RWPE2 (cell line): ENCODE results near the gene ILKAP.

ENCODE experiments used
- ATAC-seq: fragments of 200-7000 bp; cut with Tn5 transposase; 3 replicates; pipeline ENCODE4 v1.9.1; 2021; ENCODE audit warnings: low read depth
- DNase-seq: peaks from one replicate; pipeline ENCODE4 v3.0.0-alpha.2; 2020; ENCODE audit warnings: low spot score
- H3K27ac ChIP-seq: fragments of 450-650 bp; 2 replicates; pipeline ENCODE4 v1.5.1; 2017; ENCODE audit warnings: mild to moderate bottlenecking; ENCODE audit not compliant: poor library complexity, severe bottlenecking
- H3K27me3 ChIP-seq: fragments of 250-450 bp; sonication (Bioruptor Pico); 2 replicates; pipeline ENCODE4 v1.5.1; 2021; ENCODE audit warnings: mild to moderate bottlenecking, moderate library complexity; ENCODE audit not compliant: insufficient read depth, poor library complexity, severe bottlenecking
- H3K36me3 ChIP-seq: fragments of 250-450 bp; sonication (Bioruptor Pico); 2 replicates; pipeline ENCODE4 v1.5.1; 2020; ENCODE audit warnings: low read depth, mild to moderate bottlenecking, moderate library complexity
- H3K4me1 ChIP-seq: fragments of 250-450 bp; sonication (Bioruptor Pico); 2 replicates; pipeline ENCODE4 v1.5.1; 2021; ENCODE audit warnings: mild to moderate bottlenecking, moderate library complexity; ENCODE audit not compliant: insufficient read depth, poor library complexity, severe bottlenecking
- H3K4me3 ChIP-seq: fragments of 250-450 bp; sonication (Bioruptor Pico); 2 replicates; pipeline ENCODE4 v1.5.1; 2021; ENCODE audit warnings: mild to moderate bottlenecking, moderate library complexity; ENCODE audit not compliant: severe bottlenecking
- H3K9me3 ChIP-seq: fragments of 250-450 bp; sonication (Bioruptor Pico); 2 replicates; pipeline ENCODE4 v1.5.1; 2021; ENCODE audit warnings: mild to moderate bottlenecking, moderate library complexity; ENCODE audit not compliant: severe bottlenecking
- TF ChIP-seq, protein P1 (sequence below): fragments of 450-650 bp; IDR thresholded peaks from one replicate; pipeline ENCODE4 v1.5.1; 2017; ENCODE audit warnings: mild to moderate bottlenecking, moderate library complexity; ENCODE audit not compliant: poor library complexity, severe bottlenecking

Gene ILKAP

DNA sequence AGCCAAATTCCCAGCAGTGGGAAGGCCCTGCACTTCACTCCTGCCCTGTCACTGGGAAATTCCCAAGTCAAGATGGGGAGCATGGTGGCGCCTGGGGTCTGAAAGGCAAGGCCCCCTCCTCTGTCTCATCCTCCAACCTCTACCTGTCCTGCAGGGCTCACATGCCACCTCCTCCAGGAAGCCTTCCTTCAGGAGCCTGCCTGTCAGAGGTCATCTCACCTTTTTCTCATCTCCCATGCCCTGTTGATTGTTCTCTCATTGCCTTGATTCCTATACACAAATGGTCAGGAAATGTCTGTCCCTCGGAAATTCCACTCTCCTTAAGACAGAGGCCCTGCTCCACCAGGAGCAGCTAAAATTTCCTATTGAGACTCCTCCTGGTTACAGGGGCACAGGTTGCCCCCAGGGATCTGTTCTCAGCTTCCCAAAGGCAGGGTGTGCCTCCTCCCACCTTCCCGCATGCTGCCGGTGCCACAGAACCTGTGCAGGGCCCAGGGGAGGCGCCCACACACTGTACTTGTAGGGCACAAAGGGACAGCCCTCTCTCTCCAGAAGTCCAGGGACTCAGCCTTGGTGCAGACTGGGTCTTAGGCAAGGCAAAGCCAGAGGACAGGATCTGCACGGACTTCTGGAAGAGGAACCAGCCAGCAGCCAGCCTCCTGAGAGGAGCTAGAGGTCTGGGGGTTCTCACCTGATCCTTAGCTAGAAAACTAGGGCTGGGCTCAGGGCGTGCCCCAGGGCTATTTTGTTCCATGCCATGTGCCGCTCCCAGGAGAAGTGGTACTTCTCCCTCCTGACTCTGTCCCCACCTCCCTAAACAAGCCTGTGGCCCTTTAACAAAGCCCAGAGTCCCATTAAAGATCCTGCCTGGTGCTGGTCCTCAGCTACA is 23.4 kb upstream of the ILKAP start:
- Histone ChIP-seq H3K9me3 (no peaks in the 10 kb centered on the region), H3K36me3 (no peaks in the 10 kb centered on the region), H3K27ac (no peak overlapping the region), H3K4me3 (no peak overlapping the region), H3K27me3 (no peaks in the 10 kb centered on the region), H3K4me1 (no peaks in the 10 kb centered on the region)
- ATAC-seq (no peak), DNase-seq (no peak)
- TF ChIP-seq, protein P1, sequence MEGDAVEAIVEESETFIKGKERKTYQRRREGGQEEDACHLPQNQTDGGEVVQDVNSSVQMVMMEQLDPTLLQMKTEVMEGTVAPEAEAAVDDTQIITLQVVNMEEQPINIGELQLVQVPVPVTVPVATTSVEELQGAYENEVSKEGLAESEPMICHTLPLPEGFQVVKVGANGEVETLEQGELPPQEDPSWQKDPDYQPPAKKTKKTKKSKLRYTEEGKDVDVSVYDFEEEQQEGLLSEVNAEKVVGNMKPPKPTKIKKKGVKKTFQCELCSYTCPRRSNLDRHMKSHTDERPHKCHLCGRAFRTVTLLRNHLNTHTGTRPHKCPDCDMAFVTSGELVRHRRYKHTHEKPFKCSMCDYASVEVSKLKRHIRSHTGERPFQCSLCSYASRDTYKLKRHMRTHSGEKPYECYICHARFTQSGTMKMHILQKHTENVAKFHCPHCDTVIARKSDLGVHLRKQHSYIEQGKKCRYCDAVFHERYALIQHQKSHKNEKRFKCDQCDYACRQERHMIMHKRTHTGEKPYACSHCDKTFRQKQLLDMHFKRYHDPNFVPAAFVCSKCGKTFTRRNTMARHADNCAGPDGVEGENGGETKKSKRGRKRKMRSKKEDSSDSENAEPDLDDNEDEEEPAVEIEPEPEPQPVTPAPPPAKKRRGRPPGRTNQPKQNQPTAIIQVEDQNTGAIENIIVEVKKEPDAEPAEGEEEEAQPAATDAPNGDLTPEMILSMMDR = no peak

DNA sequence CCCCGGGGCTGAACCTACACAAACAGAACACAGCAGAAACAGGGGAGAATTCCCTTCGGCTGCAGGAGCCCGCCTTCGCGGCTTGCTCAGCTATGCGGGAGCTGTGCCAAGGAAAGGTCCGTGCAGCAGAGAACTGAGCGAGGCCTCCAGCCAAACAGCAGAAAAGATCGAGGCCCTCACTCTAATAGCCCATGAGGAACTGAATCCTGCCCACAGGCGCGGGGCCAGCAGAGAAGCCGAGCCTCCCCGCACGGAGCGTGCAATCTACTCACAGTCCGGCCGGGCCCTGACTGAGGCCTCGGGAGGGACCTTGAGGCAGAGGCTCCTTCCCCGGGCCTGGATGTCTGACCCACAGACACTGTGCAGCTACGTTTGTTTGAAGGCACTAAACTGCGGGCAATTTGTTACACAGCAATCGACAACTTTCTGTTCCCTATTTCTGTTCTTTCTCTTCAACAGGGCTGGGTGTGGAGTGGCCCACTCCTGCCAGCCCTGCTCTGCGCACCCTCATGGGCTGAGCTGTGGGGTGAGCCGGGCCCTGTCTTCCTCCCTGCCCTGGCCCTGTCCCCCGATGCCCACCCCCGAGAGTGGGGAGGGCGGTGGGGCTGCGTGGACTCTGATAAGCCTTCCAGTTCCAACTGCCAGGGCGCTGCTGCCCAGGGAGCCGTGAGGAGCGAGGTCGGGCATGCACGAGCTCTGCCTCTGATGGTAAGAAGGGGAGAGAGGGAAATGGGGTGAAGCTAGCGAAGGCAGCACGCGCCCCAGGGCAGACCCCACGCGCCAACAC is 22.6 kb upstream of the ILKAP start:
- Histone ChIP-seq H3K4me3 (no peak overlapping the region), H3K27me3 (no peaks in the 10 kb centered on the region), H3K36me3 (no peaks in the 10 kb centered on the region), H3K4me1 (no peaks in the 10 kb centered on the region), H3K27ac (no peak overlapping the region), H3K9me3 (no peaks in the 10 kb centered on the region)
- ATAC-seq = peak; percentile 33; the same call in 1 of the 3 replicates
- DNase-seq = no peak
- TF ChIP-seq, protein P1 = no peak

DNA sequence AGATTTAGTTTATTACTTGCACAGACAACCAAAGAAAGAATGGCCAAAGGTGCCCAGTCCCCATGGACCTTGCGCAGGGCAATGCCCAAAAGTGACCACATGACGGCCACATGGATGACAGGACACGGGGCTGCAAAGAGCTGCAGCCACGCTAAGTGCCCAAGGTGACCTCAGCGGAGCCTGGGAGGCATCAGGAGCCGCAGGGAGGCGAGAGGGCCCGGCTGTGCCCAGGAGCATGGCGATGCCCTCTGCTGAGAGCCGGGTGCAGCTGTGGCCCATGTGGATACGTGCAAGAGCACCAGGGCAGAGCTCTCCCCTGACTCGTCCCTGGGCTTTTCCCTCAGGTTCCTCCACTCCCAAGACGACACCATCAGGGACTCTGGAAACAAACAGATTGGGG is 21.6 kb upstream of the ILKAP start:
- H3K36me3 ChIP-seq = no peaks in the 10 kb centered on the region
- TF ChIP-seq, protein P1 = no peak
- no peaks in the 10 kb centered on the region for H3K27me3 ChIP-seq
- no peak for DNase-seq
- no peak overlapping the region for H3K4me3 ChIP-seq
- no peak for ATAC-seq
- H3K4me1 ChIP-seq = no peaks in the 10 kb centered on the region
- no peaks in the 10 kb centered on the region for H3K9me3 ChIP-seq
- H3K27ac ChIP-seq = no peak overlapping the region

DNA sequence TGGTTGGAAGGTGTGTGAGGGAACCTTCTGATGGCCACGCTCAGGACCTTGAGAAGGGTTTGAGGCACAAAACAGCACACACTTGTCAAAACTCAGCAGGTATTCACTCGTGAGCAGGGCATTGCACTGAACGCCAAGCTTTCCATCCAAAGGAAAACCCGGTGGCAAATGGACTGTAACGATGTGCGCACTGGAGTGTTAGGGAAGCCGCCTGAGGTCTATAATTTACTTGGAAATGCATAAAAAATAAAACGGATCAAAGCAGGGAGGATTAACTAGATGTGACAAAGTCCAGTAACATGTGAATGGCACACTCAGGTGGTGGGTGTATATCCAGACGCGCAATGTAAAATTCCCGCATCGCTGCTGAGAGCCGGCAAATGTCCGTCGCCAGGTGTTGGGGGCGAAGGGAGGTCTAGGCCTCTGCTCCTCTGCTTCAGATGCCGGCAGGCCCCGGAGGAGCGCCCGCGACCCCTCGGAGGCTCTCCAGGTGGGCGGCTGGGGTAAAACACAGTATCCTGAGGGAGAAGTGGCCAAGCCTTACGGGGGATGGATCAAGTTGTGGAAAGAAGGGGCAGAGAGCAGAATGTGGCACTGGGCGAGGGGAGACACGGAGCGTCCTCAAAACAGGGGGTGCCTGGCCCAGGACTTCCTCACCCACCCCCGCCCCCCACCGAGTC is 21.0 kb upstream of the ILKAP start:
- no peaks in the 10 kb centered on the region for H3K9me3 ChIP-seq
- H3K27ac ChIP-seq = no peak overlapping the region
- H3K36me3 ChIP-seq = no peaks in the 10 kb centered on the region
- no peaks in the 10 kb centered on the region for H3K4me1 ChIP-seq
- DNase-seq (no peak), ATAC-seq (no peak)
- H3K4me3 ChIP-seq = no peak overlapping the region
- no peaks in the 10 kb centered on the region for H3K27me3 ChIP-seq
- TF ChIP-seq, protein P1 = no peak
